Fibroblast of pulmonary artery (primary cell): ENCODE results near the gene LRRN3.

Source experiments
- DNase-seq: peaks from one replicate; pipeline ENCODE4 v3.0.0-alpha.2; 2010; ENCODE audit warnings: low read depth
- H3K4me3 ChIP-seq: replicated peaks from 2 replicates; pipeline ENCODE4 v1.5.1; 2011; ENCODE audit warnings: low read depth, mild to moderate bottlenecking, control low read depth, low read length, moderate library complexity
- TF ChIP-seq, protein P1 (sequence below): IDR thresholded peaks from 2 replicates; pipeline ENCODE4 v1.5.1; 2011; ENCODE audit warnings: mild to moderate bottlenecking, control low read depth, low read length, inconsistent platforms; ENCODE audit errors: missing control alignments

Gene LRRN3

DNA sequence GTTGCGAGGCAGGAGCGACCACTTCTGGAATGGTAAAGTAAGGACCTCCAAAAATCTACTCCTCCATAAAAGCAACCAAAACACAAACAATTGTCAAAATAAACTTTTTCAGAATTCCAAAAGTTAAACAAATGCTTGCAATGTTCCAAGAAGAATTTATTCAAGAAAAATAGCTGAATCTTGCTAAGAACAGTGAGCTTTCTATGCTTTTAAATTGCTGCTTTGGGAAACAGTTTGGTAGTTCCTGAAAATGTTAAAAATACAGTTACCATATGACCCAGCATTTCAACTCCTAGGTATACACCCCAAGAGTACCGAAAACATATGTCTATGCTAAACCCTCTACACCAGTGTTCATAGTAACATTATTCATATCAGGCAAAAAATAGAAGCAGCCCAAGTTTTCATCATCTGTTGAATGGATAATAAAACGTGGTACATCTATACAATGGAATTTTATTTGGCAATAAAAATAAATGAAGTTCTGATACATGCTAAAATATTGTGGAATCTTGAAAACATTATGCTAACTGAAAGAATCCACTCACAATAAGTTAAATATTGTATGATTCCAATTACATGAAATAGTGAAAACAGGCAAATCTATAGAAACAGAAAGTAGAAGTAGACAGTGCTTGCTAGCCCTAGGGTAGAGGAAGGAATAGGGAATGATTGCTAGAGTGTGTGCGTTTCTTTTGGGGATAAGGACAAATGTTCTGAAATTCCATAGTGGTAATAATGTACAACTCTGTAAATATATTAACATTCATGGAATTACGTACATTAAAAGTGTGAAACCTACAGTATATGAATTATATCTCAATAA is 57.0 kb downstream of the LRRN3 start:
- H3K4me3 ChIP-seq, result no peak overlapping the region
- TF ChIP-seq, protein P1, sequence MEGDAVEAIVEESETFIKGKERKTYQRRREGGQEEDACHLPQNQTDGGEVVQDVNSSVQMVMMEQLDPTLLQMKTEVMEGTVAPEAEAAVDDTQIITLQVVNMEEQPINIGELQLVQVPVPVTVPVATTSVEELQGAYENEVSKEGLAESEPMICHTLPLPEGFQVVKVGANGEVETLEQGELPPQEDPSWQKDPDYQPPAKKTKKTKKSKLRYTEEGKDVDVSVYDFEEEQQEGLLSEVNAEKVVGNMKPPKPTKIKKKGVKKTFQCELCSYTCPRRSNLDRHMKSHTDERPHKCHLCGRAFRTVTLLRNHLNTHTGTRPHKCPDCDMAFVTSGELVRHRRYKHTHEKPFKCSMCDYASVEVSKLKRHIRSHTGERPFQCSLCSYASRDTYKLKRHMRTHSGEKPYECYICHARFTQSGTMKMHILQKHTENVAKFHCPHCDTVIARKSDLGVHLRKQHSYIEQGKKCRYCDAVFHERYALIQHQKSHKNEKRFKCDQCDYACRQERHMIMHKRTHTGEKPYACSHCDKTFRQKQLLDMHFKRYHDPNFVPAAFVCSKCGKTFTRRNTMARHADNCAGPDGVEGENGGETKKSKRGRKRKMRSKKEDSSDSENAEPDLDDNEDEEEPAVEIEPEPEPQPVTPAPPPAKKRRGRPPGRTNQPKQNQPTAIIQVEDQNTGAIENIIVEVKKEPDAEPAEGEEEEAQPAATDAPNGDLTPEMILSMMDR, result no peak
- no peak for DNase-seq

DNA sequence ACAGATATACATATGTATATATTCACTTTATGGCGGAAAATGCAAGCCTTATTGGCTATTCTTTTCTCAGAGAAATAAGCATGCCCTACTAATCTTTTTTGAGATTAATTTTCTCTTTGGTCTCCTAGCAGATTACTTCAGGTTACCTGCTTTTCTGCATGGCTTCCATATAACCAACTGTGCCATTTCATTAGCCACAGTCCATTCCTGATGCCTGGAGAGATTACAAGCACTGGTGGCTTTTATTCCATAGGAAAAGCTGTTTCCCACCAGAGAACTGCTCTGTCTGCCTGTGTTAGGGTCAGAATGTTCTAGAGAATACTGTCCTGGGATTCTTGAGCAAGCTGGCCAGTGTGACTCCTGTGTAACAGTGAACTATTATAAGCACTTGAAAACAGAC is 59.8 kb downstream of the LRRN3 start:
- no peak for DNase-seq
- TF ChIP-seq, protein P1, result no peak
- H3K4me3 ChIP-seq, result no peak overlapping the region

DNA sequence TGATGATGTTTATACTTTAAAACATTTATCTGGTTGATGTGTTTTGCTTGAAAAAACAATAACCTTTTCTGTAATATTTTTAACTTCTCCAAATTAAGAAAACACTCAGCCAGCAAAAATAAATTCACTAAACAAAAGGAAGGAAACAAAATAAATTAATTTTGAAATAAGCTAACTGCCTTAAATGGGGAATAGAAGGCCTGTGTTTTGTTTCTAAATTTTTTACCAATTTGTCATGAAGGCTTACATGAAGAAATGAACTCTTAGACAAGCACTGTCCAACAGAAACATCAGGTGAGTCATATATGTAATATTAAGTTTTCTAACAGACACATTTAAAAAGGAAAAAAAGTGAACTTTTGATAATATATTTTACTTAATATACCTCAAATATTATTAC is 68.5 kb downstream of the LRRN3 start:
- H3K4me3 ChIP-seq, result no peak overlapping the region
- DNase-seq, result peak; percentile 15
- TF ChIP-seq, protein P1, result no peak

DNA sequence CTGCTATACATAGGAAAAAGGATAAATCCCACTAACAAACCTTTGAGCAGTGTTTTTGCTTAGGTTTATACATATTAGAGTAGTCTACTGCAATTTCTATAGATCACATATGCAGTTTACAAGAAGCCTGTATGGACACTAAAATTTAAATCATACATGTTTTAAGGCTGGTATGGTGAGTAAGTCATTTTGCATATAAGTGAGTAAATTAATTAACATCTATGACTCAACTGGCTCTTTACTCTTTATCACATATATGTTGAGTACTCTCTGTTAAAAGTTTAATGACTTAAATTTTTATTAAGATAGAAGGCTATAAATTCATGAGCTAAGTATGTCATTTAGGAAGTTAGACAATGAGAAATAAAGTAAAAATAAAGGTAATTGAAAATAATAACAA is 69.4 kb downstream of the LRRN3 start:
- TF ChIP-seq, protein P1, result no peak
- no peak for DNase-seq
- H3K4me3 ChIP-seq, result no peak overlapping the region

DNA sequence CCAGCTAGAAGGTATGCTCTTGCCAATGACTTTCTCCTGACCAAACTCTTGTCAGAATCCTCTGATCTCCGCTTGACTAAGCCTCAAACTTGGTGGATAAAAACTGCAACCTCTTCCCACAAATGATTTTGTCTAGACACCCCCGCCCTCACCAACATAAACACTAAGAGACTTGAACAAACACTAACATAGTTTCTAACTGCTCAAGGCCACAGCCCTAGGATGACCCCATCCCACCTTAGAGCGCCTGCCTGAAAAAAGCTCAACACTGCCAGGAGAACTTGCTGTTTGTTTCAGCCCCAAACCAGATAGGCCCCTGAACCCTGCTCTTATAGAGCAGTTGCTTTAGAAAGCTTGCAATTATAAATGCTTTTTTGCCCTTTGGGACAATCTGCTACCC is 71.8 kb downstream of the LRRN3 start:
- H3K4me3 ChIP-seq, result no peak overlapping the region
- TF ChIP-seq, protein P1, result no peak
- no peak for DNase-seq

DNA sequence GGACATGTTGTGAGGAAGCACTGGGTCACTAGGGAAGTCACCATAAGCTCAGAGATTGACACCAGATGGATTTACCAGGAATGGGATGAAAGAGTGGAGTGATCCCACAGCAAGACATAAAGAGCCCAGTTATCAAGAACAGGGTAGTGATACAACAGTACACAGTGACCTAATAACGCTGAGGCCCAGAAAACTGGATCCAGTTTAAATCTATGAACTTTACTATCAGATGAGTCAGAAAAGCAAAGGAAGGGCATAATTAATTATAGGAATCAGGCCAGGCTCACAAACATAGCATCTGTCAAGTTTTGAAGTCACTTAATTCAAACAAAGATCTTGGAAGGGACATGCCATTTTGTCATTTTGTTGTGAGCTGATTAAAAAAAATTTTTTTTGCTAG is 73.5 kb downstream of the LRRN3 start:
- DNase-seq, result no peak
- H3K4me3 ChIP-seq, result no peak overlapping the region
- TF ChIP-seq, protein P1, result no peak

DNA sequence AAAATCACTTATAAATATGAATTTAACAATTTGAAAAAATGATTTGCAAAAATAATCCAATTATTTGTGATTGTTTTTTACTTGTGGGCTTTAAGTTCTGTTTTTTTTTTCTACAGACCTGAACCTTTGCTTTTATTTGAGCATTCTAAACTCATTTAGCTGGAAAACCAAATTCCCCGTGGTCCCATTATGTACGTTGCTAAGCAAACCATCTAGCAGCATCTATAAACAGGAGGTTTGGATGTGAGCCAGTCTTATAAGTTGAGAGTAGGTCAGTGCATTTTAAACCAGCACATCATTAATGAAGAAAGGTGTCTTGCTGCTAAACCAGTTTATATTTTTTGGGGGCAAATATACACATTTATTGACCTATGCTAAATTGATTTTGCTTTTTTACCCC is 77.3 kb downstream of the LRRN3 start:
- TF ChIP-seq, protein P1, result no peak
- DNase-seq, result peak; percentile 35
- no peak overlapping the region for H3K4me3 ChIP-seq
